RWPE2 (cell line): ENCODE results near the gene KDM5B.

Experiments
- ATAC-seq: fragments of 200-7000 bp; cut with Tn5 transposase; 3 replicates; pipeline ENCODE4 v1.9.1; 2021; ENCODE audit warnings: low read depth
- DNase-seq: peaks from one replicate; pipeline ENCODE4 v3.0.0-alpha.2; 2020; ENCODE audit warnings: low spot score
- H3K27ac ChIP-seq: fragments of 450-650 bp; 2 replicates; pipeline ENCODE4 v1.5.1; 2017; ENCODE audit warnings: mild to moderate bottlenecking; ENCODE audit not compliant: poor library complexity, severe bottlenecking
- H3K27me3 ChIP-seq: fragments of 250-450 bp; sonication (Bioruptor Pico); 2 replicates; pipeline ENCODE4 v1.5.1; 2021; ENCODE audit warnings: mild to moderate bottlenecking, moderate library complexity; ENCODE audit not compliant: insufficient read depth, poor library complexity, severe bottlenecking
- H3K36me3 ChIP-seq: fragments of 250-450 bp; sonication (Bioruptor Pico); 2 replicates; pipeline ENCODE4 v1.5.1; 2020; ENCODE audit warnings: low read depth, mild to moderate bottlenecking, moderate library complexity
- H3K4me1 ChIP-seq: fragments of 250-450 bp; sonication (Bioruptor Pico); 2 replicates; pipeline ENCODE4 v1.5.1; 2021; ENCODE audit warnings: mild to moderate bottlenecking, moderate library complexity; ENCODE audit not compliant: insufficient read depth, poor library complexity, severe bottlenecking
- H3K4me3 ChIP-seq: fragments of 250-450 bp; sonication (Bioruptor Pico); 2 replicates; pipeline ENCODE4 v1.5.1; 2021; ENCODE audit warnings: mild to moderate bottlenecking, moderate library complexity; ENCODE audit not compliant: severe bottlenecking
- H3K9me3 ChIP-seq: fragments of 250-450 bp; sonication (Bioruptor Pico); 2 replicates; pipeline ENCODE4 v1.5.1; 2021; ENCODE audit warnings: mild to moderate bottlenecking, moderate library complexity; ENCODE audit not compliant: severe bottlenecking
- CTCF ChIP-seq: fragments of 450-650 bp; IDR thresholded peaks from one replicate; pipeline ENCODE4 v1.5.1; 2017; ENCODE audit warnings: mild to moderate bottlenecking, moderate library complexity; ENCODE audit not compliant: poor library complexity, severe bottlenecking

The KDM5B gene

GRCh38 chr1:202677433-202677832 is 130.8 kb downstream of the KDM5B start:
- Histone ChIP-seq H3K27me3 (no peaks in the 10 kb centered on the region), H3K36me3 (no peaks in the 10 kb centered on the region), H3K4me3 (no peak overlapping the region), H3K9me3 (peaks cover 3% of the 10 kb centered on the region), H3K4me1 (no peaks in the 10 kb centered on the region), H3K27ac (no peak overlapping the region)
- TF ChIP-seq CTCF, result no peak
- ATAC-seq, result no peak
- DNase-seq, result no peak
